Measurements from ENCODE around the gene GOLGA6B.
"Not testable (repeated sequence)": the region's sequence is repeated elsewhere in the genome, so short reads cannot be mapped to it uniquely, and the experiment has no call there.

Gene GOLGA6B

GRCh38 chr15:72656014-72656413 lies 1.5 kb downstream of the GOLGA6B start:
- not testable (repeated sequence) for DNase-seq (ENCODE audit: low read depth, low spot score); H3K4me3 ChIP-seq (ENCODE audit: low read length)

DNA sequence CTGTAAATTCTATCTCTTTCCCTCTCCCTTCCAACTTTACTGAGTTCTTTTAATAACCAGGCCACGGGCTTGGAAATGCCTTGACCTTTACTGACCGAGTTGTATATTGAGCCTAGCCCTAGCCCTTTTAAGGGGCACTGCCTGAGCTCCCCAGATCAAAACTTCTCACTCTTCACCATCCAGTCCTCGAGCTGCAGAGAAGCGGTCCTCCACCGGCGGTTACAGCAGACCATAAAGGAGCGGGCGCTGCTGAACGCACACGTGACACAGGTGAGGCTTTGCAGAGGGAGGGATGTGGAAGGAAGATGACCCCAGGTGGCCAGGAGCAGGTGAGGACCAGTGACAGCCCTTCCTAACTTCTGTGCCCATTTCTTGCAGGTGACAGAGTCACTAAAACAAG lies 6.6 kb downstream of the GOLGA6B start:
- DNase-seq (ENCODE audit: low read depth, low spot score); H3K4me3 ChIP-seq (ENCODE audit: low read length): not testable (repeated sequence)

DNA sequence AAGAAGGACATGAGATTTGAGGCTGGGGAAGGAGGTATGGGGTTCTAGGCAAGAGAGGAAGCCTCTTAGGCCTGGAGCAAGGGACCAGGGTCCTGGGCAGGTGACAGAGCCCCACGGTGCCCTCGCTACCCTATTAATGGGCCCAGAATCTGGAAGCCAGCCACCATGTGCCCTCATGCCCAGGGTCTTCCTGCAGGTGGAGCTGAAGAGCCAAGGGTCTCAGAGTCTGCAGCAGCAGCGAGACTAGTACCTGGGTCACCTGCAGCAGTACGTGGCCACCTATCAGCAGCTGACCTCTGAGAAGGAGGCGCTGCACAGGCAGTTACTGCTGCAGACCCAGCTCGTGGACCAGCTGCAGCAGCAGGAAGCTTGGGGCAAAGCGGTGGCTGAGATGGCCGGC lies 9.4 kb downstream of the GOLGA6B start:
- not testable (repeated sequence) for DNase-seq (ENCODE audit: low read depth, low spot score); H3K4me3 ChIP-seq (ENCODE audit: low read length)

DNA sequence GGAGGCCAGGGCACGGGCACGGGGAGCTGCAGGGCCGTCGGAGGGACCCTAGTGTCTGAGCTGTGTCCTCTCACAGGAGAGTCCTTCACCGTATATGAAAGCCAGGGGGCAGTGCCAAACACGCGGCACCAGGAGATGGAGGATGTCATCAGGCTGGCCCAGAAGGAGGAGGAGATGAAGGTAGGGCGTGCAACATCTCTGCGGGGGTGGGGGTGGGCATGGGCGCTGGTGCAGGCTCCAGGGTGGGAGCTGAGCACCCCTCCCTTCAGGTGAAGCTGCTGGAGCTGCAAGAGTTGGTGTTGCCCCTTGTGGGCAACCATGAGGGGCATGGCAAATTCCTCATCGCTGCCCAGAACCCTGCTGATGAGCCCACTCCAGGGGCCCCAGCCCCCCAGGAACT lies 11.2 kb downstream of the GOLGA6B start:
- H3K4me3 ChIP-seq (ENCODE audit: low read length); DNase-seq (ENCODE audit: low read depth, low spot score): not testable (repeated sequence)

GRCh38 chr15:72669803-72670202 lies 15.3 kb downstream of the GOLGA6B start:
- not testable (repeated sequence) for H3K4me3 ChIP-seq (ENCODE audit: low read length); DNase-seq (ENCODE audit: low read depth, low spot score)

GRCh38 chr15:72670656-72671352 lies 16.3 kb downstream of the GOLGA6B start:
- DNase-seq (ENCODE audit: low read depth, low spot score) = peak; percentile 32
- H3K4me3 ChIP-seq (ENCODE audit: low read length) = peak overlapping the region; percentile 33

- H3K4me3 ChIP-seq (ENCODE audit: low read length) = no peak overlapping the region
- DNase-seq (ENCODE audit: low read depth, low spot score) = no peak
These were observed 17.0 kb downstream of the GOLGA6B start for GRCh38 chr15:72671525-72671924.

- no peak for DNase-seq (ENCODE audit: low read depth, low spot score)
- no peak overlapping the region for H3K4me3 ChIP-seq (ENCODE audit: low read length)
These were observed 22.3 kb downstream of the GOLGA6B start for GRCh38 chr15:72676838-72677237.

DNA sequence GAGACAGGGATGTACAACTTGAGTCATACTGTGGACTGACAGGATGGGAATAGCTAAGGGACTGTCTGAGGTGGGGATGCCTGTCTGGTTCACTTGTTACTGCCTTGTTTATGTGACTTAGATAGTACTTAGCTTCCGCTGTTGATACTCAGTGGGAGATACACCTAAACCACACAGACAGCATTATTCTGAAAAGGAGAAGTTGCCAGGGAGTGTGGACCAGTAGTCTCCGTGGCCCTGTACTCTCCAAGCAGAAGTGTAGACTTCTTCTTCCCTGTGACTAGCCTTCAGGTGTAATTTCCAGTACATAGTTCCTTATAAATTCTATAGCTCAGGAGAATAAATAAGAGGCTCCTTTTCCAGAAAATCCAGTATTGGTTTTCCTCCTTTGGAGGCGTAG lies 26.4 kb downstream of the GOLGA6B start:
- no peak for DNase-seq (ENCODE audit: low read depth, low spot score)
- H3K4me3 ChIP-seq (ENCODE audit: low read length) = no peak overlapping the region

- no peak for DNase-seq (ENCODE audit: low read depth, low spot score)
- no peak overlapping the region for H3K4me3 ChIP-seq (ENCODE audit: low read length)
These were observed 28.3 kb downstream of the GOLGA6B start for GRCh38 chr15:72682772-72683171.

GRCh38 chr15:72685301-72685924 lies 30.9 kb downstream of the GOLGA6B start:
- H3K4me3 ChIP-seq (ENCODE audit: low read length) = peak overlapping the region; percentile 97
- DNase-seq (ENCODE audit: low read depth, low spot score) = no peak

DNA sequence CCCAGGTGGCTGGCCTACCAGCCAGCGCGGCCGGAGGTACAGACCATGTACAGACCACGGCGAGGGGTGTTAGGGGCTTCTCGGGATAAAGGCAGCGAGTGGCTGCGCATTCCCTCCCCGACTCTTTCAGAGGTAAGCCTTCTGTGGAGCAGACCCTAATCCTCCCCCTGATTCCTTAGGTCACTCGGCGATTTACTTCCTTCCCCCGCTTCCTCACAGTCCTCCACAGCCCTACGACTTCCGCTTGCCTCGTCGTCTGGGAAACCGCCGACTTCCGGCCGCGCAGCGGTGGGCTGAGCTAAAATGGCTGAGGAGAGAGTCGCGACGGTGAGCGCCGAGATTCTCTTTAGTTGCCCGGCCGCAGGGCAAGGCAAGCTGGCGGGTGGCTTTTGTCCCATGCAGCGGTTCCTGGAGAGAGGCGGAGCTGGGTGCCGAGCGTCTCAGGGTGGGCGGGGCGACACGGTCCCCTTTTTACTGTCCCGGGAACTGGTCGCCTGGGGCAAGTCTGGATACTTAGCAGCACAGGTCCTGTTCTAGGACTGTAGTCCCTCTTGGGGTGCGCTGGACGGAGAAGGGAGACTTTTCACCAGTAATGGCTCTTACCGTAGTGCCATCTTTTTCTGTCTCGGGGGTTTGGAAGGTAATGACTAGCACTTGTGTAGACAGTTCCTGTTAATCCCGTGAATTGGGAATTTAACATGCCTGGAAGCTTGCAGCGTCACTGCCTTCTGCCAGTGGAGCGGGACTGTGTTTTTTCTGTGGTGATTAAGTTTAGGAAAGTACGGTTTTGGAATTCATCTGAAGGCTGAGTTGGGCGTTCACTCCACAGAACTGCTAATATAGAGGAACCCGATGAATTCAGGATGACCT lies 31.7 kb downstream of the GOLGA6B start, which contains the start of the genes BBS4 and HIGD2B:
TSS of gene BBS4 (plus strand) at position 283 of the 870 bp plus-strand sequence. CDS start at position 304, 21 bp downstream.
TSS of gene HIGD2B (minus strand) at position 258 of the 870 bp plus-strand sequence. CDS start 9,808 bp downstream, outside the sequence.
- peak; percentile 81 for DNase-seq (ENCODE audit: low read depth, low spot score)
- peak within 1 kb of the TSS; percentile 97 for H3K4me3 ChIP-seq (ENCODE audit: low read length)

DNA sequence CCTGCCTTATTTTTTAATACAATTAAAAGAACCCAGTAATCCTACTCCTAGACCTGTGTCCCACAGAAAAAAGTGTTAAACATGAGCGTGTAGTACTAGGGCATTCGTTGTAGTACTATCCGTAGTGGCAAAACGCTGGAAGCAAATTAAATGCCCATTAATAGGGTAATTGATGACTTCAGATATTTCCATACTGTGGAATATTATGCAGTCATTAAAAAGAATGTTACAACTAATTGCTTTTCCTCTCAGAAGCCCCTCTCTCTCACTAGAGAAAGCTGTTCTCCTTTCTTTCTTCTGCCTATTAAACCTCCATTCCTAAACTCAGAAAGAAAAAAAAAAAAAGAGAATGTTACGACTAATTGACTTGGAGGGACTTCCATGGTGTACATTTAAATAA lies 34.2 kb downstream of the GOLGA6B start:
- no peak for DNase-seq (ENCODE audit: low read depth, low spot score)
- no peak overlapping the region for H3K4me3 ChIP-seq (ENCODE audit: low read length)

GRCh38 chr15:72690938-72691337 lies 36.4 kb downstream of the GOLGA6B start:
- no peak overlapping the region for H3K4me3 ChIP-seq (ENCODE audit: low read length)
- DNase-seq (ENCODE audit: low read depth, low spot score) = no peak

- DNase-seq (ENCODE audit: low read depth, low spot score) = no peak
- H3K4me3 ChIP-seq (ENCODE audit: low read length) = no peak overlapping the region
These were observed 44.4 kb downstream of the GOLGA6B start for GRCh38 chr15:72698938-72699337.

- DNase-seq (ENCODE audit: low read depth, low spot score) = no peak
- no peak overlapping the region for H3K4me3 ChIP-seq (ENCODE audit: low read length)
These were observed 45.6 kb downstream of the GOLGA6B start for GRCh38 chr15:72700076-72700475.

- no peak overlapping the region for H3K4me3 ChIP-seq (ENCODE audit: low read length)
- DNase-seq (ENCODE audit: low read depth, low spot score) = no peak
These were observed 51.8 kb downstream of the GOLGA6B start for GRCh38 chr15:72706266-72706665.

- DNase-seq (ENCODE audit: low read depth, low spot score); H3K4me3 ChIP-seq (ENCODE audit: low read length): not testable (repeated sequence)
These were observed 54.2 kb downstream of the GOLGA6B start for GRCh38 chr15:72708551-72709303.
